Astrocyte (in vitro differentiated cells and primary cell): ENCODE results near the gene FAM234A. TPM values are rescaled to one million over a fixed set of nuclear protein-coding genes. Genes with fewer than 3 reads are reported as not detected.

Experiments
- DNase-seq: peaks from one replicate; pipeline ENCODE4 v3.0.0-alpha.2; 2010; ENCODE audit warnings: low read depth
- FAIRE-seq: peaks from 2 replicates; lab custom pipeline; 2011; peaks lifted over from hg19 to GRCh38; lab: Jason Lieb, UNC
- H2AFZ ChIP-seq: 2 replicates; pipeline ENCODE4 v1.6.0; 2012; ENCODE audit warnings: low read depth, low read length, inconsistent platforms
- H3K27ac ChIP-seq: 2 replicates; pipeline ENCODE4 v1.5.1; 2011; ENCODE audit warnings: low read depth, low read length, inconsistent platforms
- H3K27me3 ChIP-seq: 2 replicates; pipeline ENCODE4 v1.6.0; 2011; ENCODE audit warnings: low read length, inconsistent platforms; ENCODE audit not compliant: insufficient read depth
- H3K36me3 ChIP-seq: 2 replicates; pipeline ENCODE4 v1.5.1; 2011; ENCODE audit warnings: low read length, inconsistent platforms; ENCODE audit not compliant: insufficient read depth
- H3K4me1 ChIP-seq: 2 replicates; pipeline ENCODE4 v1.5.1; 2011; ENCODE audit warnings: low read length, inconsistent platforms; ENCODE audit not compliant: insufficient read depth
- H3K4me2 ChIP-seq: 2 replicates; pipeline ENCODE4 v1.6.0; 2012; ENCODE audit warnings: low read length, inconsistent platforms
- H3K4me3 ChIP-seq: 2 replicates; pipeline ENCODE4 v1.5.1; 2011; ENCODE audit warnings: low read depth, mild to moderate bottlenecking, low read length, inconsistent platforms; ENCODE audit not compliant: insufficient read depth
- H3K79me2 ChIP-seq: 2 replicates; pipeline ENCODE4 v1.6.0; 2012; ENCODE audit warnings: mild to moderate bottlenecking, low read length, inconsistent platforms; ENCODE audit not compliant: insufficient read depth
- H3K9ac ChIP-seq: 2 replicates; pipeline ENCODE4 v1.6.0; 2012; ENCODE audit warnings: mild to moderate bottlenecking, low read length, inconsistent platforms
- H3K9me3 ChIP-seq: 2 replicates; pipeline ENCODE4 v1.5.1; 2012; ENCODE audit warnings: low read depth, mild to moderate bottlenecking, low read length, inconsistent platforms; ENCODE audit not compliant: insufficient read depth
- H4K20me1 ChIP-seq: 2 replicates; pipeline ENCODE4 v1.6.0; 2012; ENCODE audit warnings: low read length, inconsistent platforms; ENCODE audit not compliant: insufficient read depth
- H3K27ac Mint-ChIP-seq: one replicate; pipeline ENCODE4 v1.8.0; 2021; ENCODE audit warnings: mild to moderate bottlenecking, mixed read lengths; ENCODE audit not compliant: unreplicated experiment
- H3K27me3 Mint-ChIP-seq: one replicate; pipeline ENCODE4 v1.8.0; 2021; ENCODE audit warnings: low read depth, mixed read lengths; ENCODE audit not compliant: unreplicated experiment
- H3K36me3 Mint-ChIP-seq: one replicate; pipeline ENCODE4 v1.8.0; 2021; ENCODE audit warnings: low read depth, mixed read lengths; ENCODE audit not compliant: unreplicated experiment
- H3K4me1 Mint-ChIP-seq: one replicate; pipeline ENCODE4 v1.8.0; 2021; ENCODE audit warnings: low read depth, mixed read lengths; ENCODE audit not compliant: unreplicated experiment
- H3K4me3 Mint-ChIP-seq: one replicate; pipeline ENCODE4 v1.8.0; 2021; ENCODE audit warnings: mild to moderate bottlenecking, moderate library complexity, mixed read lengths; ENCODE audit not compliant: unreplicated experiment
- H3K9me3 Mint-ChIP-seq: one replicate; pipeline ENCODE4 v1.8.0; 2021; ENCODE audit warnings: mild to moderate bottlenecking, mixed read lengths; ENCODE audit not compliant: unreplicated experiment
- CTCF ChIP-seq: IDR thresholded peaks from 2 replicates; pipeline ENCODE4 v1.5.1; 2011; ENCODE audit warnings: low read depth, mild to moderate bottlenecking, inconsistent platforms, low read length, moderate library complexity; ENCODE audit not compliant: insufficient read depth
- EZH2 ChIP-seq: IDR thresholded peaks from 2 replicates; pipeline ENCODE4 v1.6.1; 2012; ENCODE audit warnings: mild to moderate bottlenecking, low read length, inconsistent platforms; ENCODE audit not compliant: insufficient read depth
- total RNA-seq: library from RNA; stranded (reverse); gene quantifications from 2 replicates; pipeline ENCODE4 v1.2.1, GENCODE V29; 2021

Gene FAM234A
- total RNA-seq, 1 donor from 2014 or later, result 70.8 TPM

GRCh38 chr16:185691-186090 lies 48.9 kb upstream of the FAM234A start:
- no peak overlapping the region for H3K27ac Mint-ChIP-seq
- FAIRE-seq (no peak), DNase-seq (no peak)
- Histone ChIP-seq H3K79me2 (no peaks in the 10 kb centered on the region), H3K27ac (no peak overlapping the region), H3K9ac (no peak overlapping the region), H3K27me3 (no peaks in the 10 kb centered on the region), H2AFZ (no peak overlapping the region), H4K20me1 (peaks cover 63% of the 10 kb centered on the region), H3K4me3 (no peak overlapping the region), H3K36me3 (peaks cover 22% of the 10 kb centered on the region), H3K4me1 (peaks cover 10% of the 10 kb centered on the region), H3K9me3 (no peaks in the 10 kb centered on the region), H3K4me2 (no peak overlapping the region)
- no peak overlapping the region for H3K4me3 Mint-ChIP-seq
- no peaks in the 10 kb centered on the region for H3K27me3 Mint-ChIP-seq
- no peak for TF ChIP-seq EZH2
- TF ChIP-seq CTCF, result no peak
- peaks cover 16% of the 10 kb centered on the region for H3K36me3 Mint-ChIP-seq
- no peaks in the 10 kb centered on the region for H3K9me3 Mint-ChIP-seq
- no peaks in the 10 kb centered on the region for H3K4me1 Mint-ChIP-seq

GRCh38 chr16:187330-187729 lies 47.3 kb upstream of the FAM234A start:
- DNase-seq (no peak), FAIRE-seq (no peak)
- Histone ChIP-seq H3K27ac (no peak overlapping the region), H3K9me3 (no peaks in the 10 kb centered on the region), H4K20me1 (peaks cover 66% of the 10 kb centered on the region), H3K79me2 (peaks cover 6% of the 10 kb centered on the region), H2AFZ (no peak overlapping the region), H3K4me2 (no peak overlapping the region), H3K4me3 (no peak overlapping the region), H3K27me3 (no peaks in the 10 kb centered on the region), H3K36me3 (peaks cover 36% of the 10 kb centered on the region), H3K4me1 (no peaks in the 10 kb centered on the region), H3K9ac (no peak overlapping the region)
- Mint-ChIP-seq H3K36me3 (peaks cover 23% of the 10 kb centered on the region), H3K4me3 (no peak overlapping the region), H3K27me3 (no peaks in the 10 kb centered on the region), H3K9me3 (no peaks in the 10 kb centered on the region), H3K27ac (no peak overlapping the region), H3K4me1 (peaks cover 9% of the 10 kb centered on the region)
- TF ChIP-seq EZH2 (no peak), CTCF (no peak)

- Histone ChIP-seq H3K36me3 (peaks cover 37% of the 10 kb centered on the region), H3K79me2 (peaks cover 6% of the 10 kb centered on the region), H3K4me2 (no peak overlapping the region), H3K27ac (no peak overlapping the region), H3K4me1 (no peaks in the 10 kb centered on the region), H3K4me3 (no peak overlapping the region), H2AFZ (no peak overlapping the region), H3K27me3 (no peaks in the 10 kb centered on the region), H3K9me3 (no peaks in the 10 kb centered on the region), H3K9ac (no peak overlapping the region), H4K20me1 (peaks cover 72% of the 10 kb centered on the region)
- DNase-seq, result no peak
- FAIRE-seq, result no peak
- Mint-ChIP-seq H3K27ac (no peak overlapping the region), H3K9me3 (no peaks in the 10 kb centered on the region), H3K4me1 (peaks cover 9% of the 10 kb centered on the region), H3K27me3 (no peaks in the 10 kb centered on the region), H3K4me3 (no peak overlapping the region), H3K36me3 (peaks cover 27% of the 10 kb centered on the region)
- TF ChIP-seq EZH2 (no peak), CTCF (no peak)
Measured at GRCh38 chr16:188674-189073, 45.9 kb upstream of the FAM234A start.
